Cerebellar cortex (tissue), 1 donor: ENCODE results near the gene YES1.

ENCODE experiments used
- DNase-seq: peaks from one replicate; pipeline ENCODE4 v3.0.0-alpha.2; 2015; ENCODE audit warnings: low spot score

YES1 gene

GRCh38 chr18:725646-726045 lies 86.4 kb downstream of the YES1 start:
- no peak for DNase-seq

DNA sequence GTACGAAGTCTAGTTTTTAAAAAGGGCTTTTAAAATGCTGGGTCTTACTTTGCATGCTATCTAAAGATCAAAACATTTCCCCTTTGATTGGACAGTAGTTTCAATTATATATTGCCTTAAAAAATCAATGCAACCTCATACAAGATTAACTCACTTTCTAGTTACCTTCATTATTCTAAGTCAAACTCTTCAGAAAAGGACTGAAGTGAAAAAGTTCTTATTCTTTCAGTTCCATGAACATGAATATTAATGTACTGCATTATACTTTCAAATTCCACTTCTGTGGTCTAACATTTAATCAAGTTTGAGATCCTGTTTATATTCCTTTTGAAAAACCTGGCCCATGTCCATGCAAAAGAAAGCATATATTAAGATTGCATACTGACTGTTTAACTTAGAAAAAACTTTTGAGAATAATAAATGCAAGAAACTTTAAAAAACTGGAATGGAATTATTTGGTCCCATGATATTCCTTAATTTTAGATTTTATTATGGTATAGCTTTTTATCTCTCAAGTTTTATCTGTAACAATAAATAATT lies 88.4 kb downstream of the YES1 start:
- DNase-seq = no peak

DNA sequence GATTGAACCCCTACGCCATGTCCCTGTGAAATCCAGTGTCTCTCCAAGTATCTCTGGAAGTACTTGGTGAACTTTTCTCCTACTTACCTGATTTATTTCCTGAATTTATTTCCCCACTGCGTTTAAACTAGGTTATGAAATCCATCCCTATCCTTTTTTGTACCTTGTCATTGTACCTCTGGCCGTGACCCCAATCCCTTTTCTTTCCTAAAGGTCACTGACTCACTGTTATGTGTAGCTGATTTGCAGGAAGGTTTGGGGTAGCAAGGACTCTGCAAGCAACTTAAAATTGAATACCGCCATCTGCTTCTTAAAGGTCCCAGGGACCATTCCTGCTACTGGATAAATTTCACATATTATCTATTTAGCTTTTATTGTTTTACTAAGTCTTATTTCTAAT lies 95.0 kb downstream of the YES1 start:
- DNase-seq = no peak

DNA sequence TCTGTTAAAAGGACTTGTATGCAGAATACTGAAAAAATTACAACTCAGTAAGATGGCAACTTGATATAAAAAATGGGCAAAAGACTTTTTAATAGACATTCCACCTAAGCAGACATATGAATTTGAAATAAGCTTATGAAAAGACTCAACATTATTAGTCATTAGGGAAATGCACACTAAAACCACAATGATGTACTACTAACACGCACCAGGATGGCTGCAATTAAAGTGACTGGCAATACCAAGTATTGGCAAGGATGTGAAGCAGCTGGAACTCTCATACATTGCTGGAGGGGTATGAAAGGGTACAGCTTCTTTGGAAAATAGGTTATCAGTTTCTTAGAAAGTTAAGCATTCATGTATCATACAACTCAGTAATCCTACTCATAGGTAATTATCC lies 96.4 kb downstream of the YES1 start:
- DNase-seq = no peak

- DNase-seq = no peak
Measured at GRCh38 chr18:713135-713490, 98.9 kb downstream of the YES1 start.

DNA sequence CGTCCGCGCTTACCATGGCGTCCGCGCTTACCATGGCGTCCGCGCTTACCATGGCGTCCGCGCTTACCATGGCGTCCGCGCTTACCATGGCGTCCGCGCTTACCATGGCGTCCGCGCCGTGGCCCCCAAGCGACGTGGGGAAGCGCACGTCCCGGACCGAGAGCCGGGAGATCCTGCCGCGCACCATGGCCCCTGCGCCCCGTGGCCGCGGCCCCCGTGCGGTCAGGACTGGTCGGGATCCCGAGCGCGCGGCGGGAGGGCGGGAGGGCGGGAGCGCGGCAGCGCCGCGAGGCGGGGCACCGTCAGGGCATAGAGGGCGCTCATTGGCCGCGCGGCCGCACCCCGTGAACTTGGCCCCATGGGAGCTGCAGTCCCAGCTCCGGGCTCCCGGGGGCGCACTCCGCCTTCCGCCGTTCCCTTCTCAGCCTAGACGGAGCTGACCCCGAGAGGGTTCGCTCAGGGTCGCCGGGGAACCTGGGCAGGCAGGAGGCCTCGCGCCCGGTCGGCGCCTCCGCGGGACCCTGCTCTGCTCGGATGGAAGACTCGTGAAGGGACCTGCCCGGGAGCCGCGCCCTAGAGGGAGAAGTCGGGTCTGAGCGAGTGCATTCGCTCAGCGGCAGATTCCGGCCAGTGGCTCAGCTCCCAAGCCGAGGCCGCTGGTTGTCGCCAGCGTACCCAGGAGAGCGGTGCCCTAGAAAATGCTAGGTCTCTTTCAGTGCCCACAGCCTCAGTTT lies 99.5 kb downstream of the YES1 start, which contains the start of gene ENOSF1:
TSS of gene ENOSF1 (minus strand) at position 230 of the 734 bp plus-strand sequence. CDS start at position 187, 43 bp downstream.
- peak; percentile 48 for DNase-seq

- peak; percentile 43 for DNase-seq
Measured at GRCh38 chr18:711657-712400, 100.2 kb downstream of the YES1 start.

- DNase-seq = peak; percentile 8
Measured at GRCh38 chr18:711310-711656, 100.8 kb downstream of the YES1 start.

- DNase-seq = no peak
Measured at GRCh38 chr18:710418-711300, 101.4 kb downstream of the YES1 start.

DNA sequence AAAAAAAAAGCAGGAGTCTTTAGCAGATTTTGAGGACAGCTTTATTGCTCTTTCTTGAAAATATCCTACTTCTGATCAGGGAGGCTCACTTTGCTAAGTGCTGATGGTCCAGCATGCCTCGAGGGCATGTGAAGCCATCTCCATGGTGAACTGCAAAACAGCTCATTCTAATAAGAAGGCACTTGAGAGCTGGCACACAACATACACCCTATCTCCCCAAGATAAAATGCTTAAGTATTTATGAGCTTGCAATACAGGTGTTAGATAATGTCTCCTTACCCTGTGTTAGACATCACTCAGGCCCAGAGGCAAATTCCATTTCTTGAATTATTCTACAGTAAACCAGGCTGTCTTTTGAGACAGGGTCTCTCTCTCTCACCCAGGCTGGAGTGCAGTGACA lies 102.3 kb downstream of the YES1 start:
- no peak for DNase-seq

DNA sequence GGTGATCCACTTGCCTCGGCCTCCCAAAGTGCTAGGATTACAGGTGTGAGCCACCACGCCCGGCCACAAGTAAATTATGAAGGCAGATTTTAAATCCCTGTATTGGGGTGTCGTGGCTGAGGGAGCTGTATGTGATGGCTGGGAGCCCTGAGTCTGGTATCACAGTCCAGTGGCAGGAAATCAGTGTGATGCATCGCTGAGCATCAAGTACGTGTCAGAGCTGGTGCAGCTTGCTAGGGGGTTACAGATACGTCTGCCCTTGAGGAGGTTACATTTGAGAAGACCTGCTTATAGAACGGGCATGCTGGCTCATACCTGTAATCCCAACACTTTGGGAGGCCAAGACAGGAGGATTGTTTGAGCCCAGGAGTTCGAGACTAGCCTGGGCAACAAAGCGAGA lies 103.9 kb downstream of the YES1 start:
- no peak for DNase-seq

GRCh38 chr18:706405-706804 lies 105.6 kb downstream of the YES1 start:
- DNase-seq = no peak

DNA sequence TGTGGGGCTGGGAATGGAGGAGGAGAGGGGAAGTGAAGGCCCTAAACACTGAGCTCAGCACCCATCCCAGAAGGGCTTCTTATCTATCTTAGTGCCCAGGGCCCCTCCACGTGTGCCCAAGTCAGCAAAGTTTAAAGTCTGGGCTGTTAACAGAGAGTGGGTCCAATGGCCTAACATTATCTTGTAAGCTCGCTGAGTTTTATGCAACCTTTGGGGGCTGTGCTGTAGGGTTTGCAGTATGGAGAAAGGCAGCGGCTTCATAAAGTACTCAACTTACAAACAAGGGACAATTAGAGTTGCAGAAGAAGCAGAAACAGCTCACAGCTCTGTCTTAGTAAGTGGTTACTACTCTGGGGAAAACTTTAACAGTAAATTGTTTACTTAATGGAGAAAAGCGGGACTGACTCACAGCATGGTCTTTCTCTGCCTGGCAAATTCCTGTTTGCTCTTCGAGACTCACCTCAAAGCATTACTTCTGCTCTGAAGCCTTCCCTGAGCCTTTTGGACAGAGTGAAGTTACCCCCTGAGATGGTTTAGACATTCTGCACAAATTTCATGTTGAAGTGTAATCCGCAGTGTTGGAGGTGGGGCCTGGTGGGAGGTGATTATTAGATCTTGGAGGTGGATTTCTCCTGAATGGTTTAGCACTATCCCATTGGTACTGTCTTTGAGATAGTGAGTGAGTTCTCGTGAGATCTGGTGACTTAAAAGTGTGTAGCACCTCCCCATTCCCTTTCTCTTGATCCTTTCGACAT lies 108.7 kb downstream of the YES1 start:
- no peak for DNase-seq

DNA sequence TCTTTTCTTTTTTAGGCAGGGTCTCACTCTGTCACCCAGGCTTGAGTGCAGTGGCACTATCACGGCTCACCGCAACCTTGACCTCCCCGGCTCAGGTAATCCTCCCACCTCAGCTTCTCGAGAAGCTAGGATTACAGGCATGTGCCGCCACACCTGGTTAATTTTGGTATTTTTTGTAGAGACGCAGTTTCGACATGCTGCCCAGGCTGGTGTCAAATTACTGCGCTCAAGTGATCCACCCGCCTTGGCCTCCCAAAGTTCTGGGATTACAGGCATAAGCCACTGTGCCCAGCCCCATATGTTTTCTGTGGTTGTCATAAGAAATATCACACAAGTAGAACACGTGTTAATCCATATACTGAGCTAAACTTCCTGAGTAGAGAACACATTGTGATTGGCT lies 114.2 kb downstream of the YES1 start:
- no peak for DNase-seq

GRCh38 chr18:697012-697411 lies 115.0 kb downstream of the YES1 start:
- DNase-seq = no peak

DNA sequence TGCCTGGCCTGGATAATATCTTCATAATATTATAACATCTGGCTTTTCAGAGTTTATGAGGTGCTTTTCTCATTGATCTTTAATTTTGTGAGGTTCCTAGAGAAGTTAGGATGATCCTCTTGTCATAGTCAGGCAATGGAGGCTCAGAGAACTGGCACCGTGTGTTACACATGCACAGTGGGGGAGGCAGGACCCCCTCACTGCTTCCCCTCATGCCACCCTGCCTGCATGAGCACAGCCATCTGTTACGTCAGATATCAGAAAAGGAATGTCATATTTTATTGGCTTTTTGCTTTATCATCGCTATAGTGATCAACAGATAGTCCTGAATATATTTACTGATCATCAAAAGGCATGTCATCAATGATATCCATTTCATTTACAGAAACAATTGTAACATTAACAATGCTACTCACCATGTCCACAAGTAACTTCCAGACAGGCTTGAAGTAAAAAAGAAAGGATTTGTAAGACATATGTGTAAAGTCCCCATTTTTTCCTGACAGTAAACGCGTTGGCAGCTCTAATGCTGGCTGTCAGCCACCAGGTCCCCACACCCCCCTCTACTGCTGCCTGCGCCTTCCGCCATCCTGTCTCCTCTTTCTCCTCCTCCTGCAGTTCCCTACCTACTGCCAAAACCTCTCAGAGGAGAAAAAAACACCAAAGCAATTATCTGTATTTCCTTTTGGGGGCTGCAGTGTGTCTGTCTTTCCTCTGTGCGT lies 118.4 kb downstream of the YES1 start:
- no peak for DNase-seq

GRCh38 chr18:692824-693223 lies 119.2 kb downstream of the YES1 start:
- no peak for DNase-seq

DNA sequence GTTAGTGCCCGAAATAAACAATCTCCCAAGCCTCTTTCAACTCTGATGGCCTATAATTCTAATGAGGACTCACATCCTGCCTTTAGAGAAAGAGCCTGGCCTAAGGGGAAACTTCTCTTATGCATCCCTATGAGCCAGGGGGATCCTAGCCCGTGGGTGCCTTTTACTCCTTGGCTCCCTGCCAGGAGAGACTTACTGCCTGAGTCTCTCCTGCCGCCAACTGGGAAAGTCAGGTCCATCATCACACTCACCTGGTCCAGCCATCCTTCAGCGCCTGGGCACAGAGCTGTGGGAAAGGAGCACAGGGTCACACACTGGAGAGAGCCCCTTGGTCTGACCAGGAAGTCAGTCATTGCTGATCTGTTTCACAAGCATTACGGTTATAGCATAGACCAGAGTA lies 123.7 kb downstream of the YES1 start:
- DNase-seq = no peak

DNA sequence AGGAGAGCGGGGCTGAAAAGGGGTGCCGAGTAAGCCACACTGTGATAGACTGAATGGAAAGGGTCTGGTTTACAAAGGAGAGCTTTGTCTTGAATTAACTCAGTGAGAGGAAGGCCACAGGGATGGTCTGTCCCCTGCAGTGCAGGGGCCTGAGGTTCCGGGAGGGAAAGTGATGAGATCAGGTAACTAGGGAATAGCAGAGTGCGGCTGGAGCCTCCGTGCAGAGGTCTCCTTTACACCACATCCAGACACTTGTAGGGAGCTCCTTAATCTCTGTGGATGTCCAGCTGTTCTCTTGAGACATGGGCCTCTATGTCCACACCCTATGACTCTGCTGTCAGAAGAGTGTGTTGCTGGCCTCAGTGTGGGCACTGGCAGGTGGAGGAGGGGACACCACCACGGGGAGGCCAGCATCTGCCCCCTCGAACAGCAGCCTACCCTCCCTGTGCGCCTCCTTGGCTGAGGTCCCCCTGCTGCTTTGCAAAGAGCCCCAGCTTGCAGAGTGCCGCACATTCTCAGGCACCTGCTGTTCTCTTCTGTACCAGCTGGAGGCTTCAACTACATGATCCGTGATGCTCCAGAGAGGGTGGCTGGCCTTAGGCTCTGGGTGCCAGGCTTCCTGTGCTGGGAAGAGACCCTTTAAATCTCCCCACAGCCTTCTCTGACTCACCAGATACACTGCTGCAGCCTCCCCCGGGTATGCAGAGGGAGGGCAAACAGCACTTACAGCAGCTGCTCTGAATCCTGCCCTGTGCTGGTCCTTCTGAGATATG lies 125.5 kb downstream of the YES1 start:
- DNase-seq = no peak

GRCh38 chr18:685438-685837 lies 126.6 kb downstream of the YES1 start:
- DNase-seq = no peak
